Endodermal cell (in vitro differentiated cells): ENCODE measurements around the gene ZNF213. TPM values are rescaled to one million over a fixed set of nuclear protein-coding genes. Genes with fewer than 3 reads are reported as not detected.
"Not testable (repeated sequence)": the region's sequence is repeated elsewhere in the genome, so short reads cannot be mapped to it uniquely, and the experiment has no call there.

Source experiments
- DNase-seq: peaks from one replicate; pipeline ENCODE4 v3.0.0-alpha.2; 2017
- H3K27ac ChIP-seq: 2 replicates; pipeline ENCODE4 v1.5.1; 2013; ENCODE audit warnings: mild to moderate bottlenecking, low read depth, low read length, moderate library complexity
- H3K27me3 ChIP-seq: 2 replicates; pipeline ENCODE4 v1.6.1; 2013; ENCODE audit warnings: mild to moderate bottlenecking, low read length, moderate library complexity; ENCODE audit not compliant: insufficient read depth, control insufficient read depth, poor library complexity, severe bottlenecking
- H3K36me3 ChIP-seq: 2 replicates; pipeline ENCODE4 v1.7.0; 2013; ENCODE audit warnings: mild to moderate bottlenecking, low read length, moderate library complexity; ENCODE audit not compliant: control insufficient read depth, insufficient read depth
- H3K4me1 ChIP-seq: one replicate; pipeline ENCODE4 v1.7.0; 2013; ENCODE audit warnings: low read length; ENCODE audit not compliant: control insufficient read depth, insufficient read depth
- H3K4me3 ChIP-seq: 2 replicates; pipeline ENCODE4 v1.5.1; 2013; ENCODE audit warnings: mild to moderate bottlenecking, low read length, moderate library complexity
- H3K9ac ChIP-seq: 2 replicates; pipeline ENCODE4 v1.6.1; 2013; ENCODE audit warnings: mild to moderate bottlenecking, low read length, moderate library complexity; ENCODE audit not compliant: poor library complexity, severe bottlenecking; ENCODE audit errors: extremely low read depth
- H3K9me3 ChIP-seq: 2 replicates; pipeline ENCODE4 v1.6.1; 2013; ENCODE audit warnings: mild to moderate bottlenecking, low read length, moderate library complexity; ENCODE audit not compliant: control insufficient read depth
- H3K27ac Mint-ChIP-seq: 2 replicates; pipeline ENCODE4 v1.8.0; 2020; ENCODE audit warnings: mixed read lengths
- H3K27me3 Mint-ChIP-seq: 2 replicates; pipeline ENCODE4 v1.8.0; 2021; ENCODE audit warnings: mild to moderate bottlenecking, mixed read lengths; ENCODE audit not compliant: insufficient read depth
- H3K36me3 Mint-ChIP-seq: 2 replicates; pipeline ENCODE4 v1.8.0; 2020; ENCODE audit warnings: low read depth, mixed read lengths
- H3K4me1 Mint-ChIP-seq: 2 replicates; pipeline ENCODE4 v1.8.0; 2020; ENCODE audit warnings: mixed read lengths
- H3K4me3 Mint-ChIP-seq: 2 replicates; pipeline ENCODE4 v1.8.0; 2020; ENCODE audit warnings: mild to moderate bottlenecking, moderate library complexity, mixed read lengths
- H3K9me3 Mint-ChIP-seq: 2 replicates; pipeline ENCODE4 v1.8.0; 2020; ENCODE audit warnings: mild to moderate bottlenecking, mixed read lengths
- WGBS, 2 experiments: methylation state at CpG; one replicate each; pipeline versions ENCODE4 v1.1.5 to v1.1.7; 2013; ENCODE audit warnings: missing lambda C conversion rate in 2 of 2, mixed read lengths in 1 of 2; ENCODE audit not compliant: insufficient coverage in 1 of 2, insufficient read length in 1 of 2; 5-methylcytosine and 5-hydroxymethylcytosine counted together
- total RNA-seq, 2 donors: library from RNA; stranded (reverse); fragmentation: NEBNext Ultra II Directional in 1 of 2; extraction: Animal tissue kit (Norgen Biotek cat#: 25700) in 1 of 2; gene quantifications; 2 replicates in 1 of 2; 3 replicates in 1 of 2; pipeline ENCODE4 v1.2.1, GENCODE V29; 2021
- TF ChIP-seq, protein P1 (sequence below): fragments of 200-600 bp; sonication (generic); conservative IDR thresholded peaks from 2 replicates; pipeline ENCODE4 v1.5.0; 2021; ENCODE audit warnings: antibody characterized with exemption, mild to moderate bottlenecking

Gene ZNF213
- total RNA-seq, 2 donors from 2014 or later: 5.1 to 6.3 TPM

DNA sequence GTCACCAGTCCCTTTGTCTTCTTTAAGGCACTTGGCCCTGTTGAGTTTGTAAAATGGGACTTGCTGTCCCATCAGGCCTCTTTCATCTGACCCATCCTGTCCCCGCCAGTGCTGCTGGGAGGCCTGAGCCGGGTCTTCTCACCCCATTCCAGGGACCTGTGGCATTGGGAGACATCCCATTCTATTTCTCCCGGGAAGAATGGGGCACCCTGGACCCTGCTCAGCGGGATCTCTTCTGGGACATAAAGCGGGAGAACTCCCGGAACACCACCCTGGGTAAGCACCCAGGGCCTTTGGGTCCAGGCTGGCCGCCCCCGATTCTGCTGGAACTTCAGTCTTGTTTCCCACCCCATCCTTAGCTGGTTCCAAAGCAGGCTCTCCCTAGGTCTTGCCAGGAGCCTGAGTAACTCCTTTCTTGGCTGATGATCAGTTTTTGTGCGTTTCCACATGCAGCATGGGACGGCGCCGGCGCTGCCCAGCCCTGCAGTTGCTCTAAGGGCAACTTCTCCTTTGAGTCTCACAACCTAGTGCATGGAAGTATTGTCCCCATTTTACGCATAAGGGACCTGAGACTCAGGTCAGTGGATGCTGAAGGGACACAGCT is 4.1 kb downstream of the ZNF213 start:
- Histone ChIP-seq H3K36me3 (no peaks in the 10 kb centered on the region), H3K9ac (no peak overlapping the region), H3K9me3 (no peaks in the 10 kb centered on the region), H3K27ac (no peak overlapping the region), H3K4me1 (no peaks in the 10 kb centered on the region), H3K27me3 (no peaks in the 10 kb centered on the region), H3K4me3 (no peak overlapping the region)
- TF ChIP-seq, protein P1, sequence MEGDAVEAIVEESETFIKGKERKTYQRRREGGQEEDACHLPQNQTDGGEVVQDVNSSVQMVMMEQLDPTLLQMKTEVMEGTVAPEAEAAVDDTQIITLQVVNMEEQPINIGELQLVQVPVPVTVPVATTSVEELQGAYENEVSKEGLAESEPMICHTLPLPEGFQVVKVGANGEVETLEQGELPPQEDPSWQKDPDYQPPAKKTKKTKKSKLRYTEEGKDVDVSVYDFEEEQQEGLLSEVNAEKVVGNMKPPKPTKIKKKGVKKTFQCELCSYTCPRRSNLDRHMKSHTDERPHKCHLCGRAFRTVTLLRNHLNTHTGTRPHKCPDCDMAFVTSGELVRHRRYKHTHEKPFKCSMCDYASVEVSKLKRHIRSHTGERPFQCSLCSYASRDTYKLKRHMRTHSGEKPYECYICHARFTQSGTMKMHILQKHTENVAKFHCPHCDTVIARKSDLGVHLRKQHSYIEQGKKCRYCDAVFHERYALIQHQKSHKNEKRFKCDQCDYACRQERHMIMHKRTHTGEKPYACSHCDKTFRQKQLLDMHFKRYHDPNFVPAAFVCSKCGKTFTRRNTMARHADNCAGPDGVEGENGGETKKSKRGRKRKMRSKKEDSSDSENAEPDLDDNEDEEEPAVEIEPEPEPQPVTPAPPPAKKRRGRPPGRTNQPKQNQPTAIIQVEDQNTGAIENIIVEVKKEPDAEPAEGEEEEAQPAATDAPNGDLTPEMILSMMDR: no peak
- no peak overlapping the region for H3K4me3 Mint-ChIP-seq
- H3K27me3 Mint-ChIP-seq: no peaks in the 10 kb centered on the region
- DNase-seq: no peak
- no peaks in the 10 kb centered on the region for H3K9me3 Mint-ChIP-seq
- H3K4me1 Mint-ChIP-seq: peaks cover 5% of the 10 kb centered on the region
- no peak overlapping the region for H3K27ac Mint-ChIP-seq
- 90 to 95% methylated on average over 9 to 14 of the region's 14 CpGs for WGBS, 2 experiments
- H3K36me3 Mint-ChIP-seq: peaks cover 14% of the 10 kb centered on the region

DNA sequence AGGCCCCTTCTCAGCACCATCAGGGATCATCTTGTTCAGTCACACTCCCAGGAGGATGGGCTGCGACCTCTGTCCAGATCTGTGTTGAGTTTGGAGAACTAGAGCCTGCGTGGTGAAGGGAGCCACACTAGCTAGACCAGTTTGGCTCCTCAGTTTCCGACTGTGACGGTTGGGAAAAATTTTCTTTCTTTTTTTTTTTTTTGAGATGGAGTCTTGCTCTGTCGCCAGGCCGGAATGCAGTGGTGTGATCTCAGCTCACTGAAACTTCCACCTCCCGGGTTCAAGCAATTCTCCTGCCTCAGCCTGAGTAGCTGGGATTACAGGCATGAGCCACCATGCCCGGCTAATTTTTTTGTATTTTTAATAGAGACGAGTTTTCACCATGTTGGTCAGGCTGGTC is 4.7 kb downstream of the ZNF213 start:
- H3K4me3 ChIP-seq, H3K4me1 ChIP-seq, H3K36me3 ChIP-seq, H3K9me3 ChIP-seq, H3K9me3 Mint-ChIP-seq, H3K4me1 Mint-ChIP-seq, H3K27ac ChIP-seq, H3K27me3 ChIP-seq, H3K4me3 Mint-ChIP-seq, H3K27me3 Mint-ChIP-seq, H3K9ac ChIP-seq, H3K27ac Mint-ChIP-seq, DNase-seq: not testable (repeated sequence)
- H3K36me3 Mint-ChIP-seq: peaks cover 14% of the 10 kb centered on the region
- 91 to 93% methylated on average over 8 to 9 of the region's 9 CpGs for WGBS, 2 experiments

DNA sequence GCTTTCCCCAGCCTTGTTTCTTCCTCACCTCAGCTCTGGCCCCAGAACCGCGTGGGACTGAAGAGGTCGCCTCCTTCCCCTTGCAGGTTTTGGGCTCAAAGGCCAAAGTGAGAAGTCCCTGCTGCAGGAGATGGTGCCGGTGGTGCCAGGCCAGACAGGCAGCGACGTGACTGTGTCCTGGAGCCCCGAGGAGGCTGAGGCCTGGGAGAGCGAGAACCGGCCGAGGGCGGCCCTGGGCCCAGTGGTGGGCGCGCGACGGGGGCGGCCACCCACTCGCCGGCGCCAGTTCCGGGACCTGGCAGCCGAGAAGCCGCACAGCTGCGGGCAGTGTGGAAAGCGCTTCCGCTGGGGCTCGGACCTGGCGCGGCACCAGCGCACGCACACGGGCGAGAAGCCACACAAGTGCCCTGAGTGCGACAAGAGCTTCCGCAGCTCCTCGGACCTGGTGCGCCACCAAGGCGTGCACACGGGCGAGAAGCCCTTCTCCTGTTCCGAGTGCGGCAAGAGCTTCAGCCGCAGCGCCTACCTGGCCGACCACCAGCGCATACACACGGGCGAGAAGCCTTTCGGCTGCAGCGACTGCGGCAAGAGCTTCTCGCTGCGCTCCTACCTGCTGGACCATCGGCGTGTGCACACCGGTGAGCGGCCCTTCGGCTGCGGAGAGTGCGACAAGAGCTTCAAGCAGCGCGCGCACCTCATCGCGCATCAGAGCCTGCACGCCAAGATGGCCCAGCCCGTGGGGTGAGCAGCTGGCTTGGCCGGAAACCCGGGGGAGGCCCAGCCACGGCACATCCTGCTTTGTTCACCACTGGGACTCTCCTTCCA is 6.0 kb downstream of the ZNF213 start:
- no peaks in the 10 kb centered on the region for H3K36me3 ChIP-seq
- 94 to 97% methylated on average over 59 to 69 of the region's 69 CpGs for WGBS, 2 experiments
- no peak for DNase-seq
- H3K27me3 ChIP-seq: no peaks in the 10 kb centered on the region
- Mint-ChIP-seq H3K9me3 (no peaks in the 10 kb centered on the region), H3K27me3 (peaks cover 4% of the 10 kb centered on the region), H3K4me1 (peaks cover 1% of the 10 kb centered on the region), H3K4me3 (no peak overlapping the region), H3K27ac (no peak overlapping the region), H3K36me3 (peaks cover 14% of the 10 kb centered on the region)
- no peaks in the 10 kb centered on the region for H3K4me1 ChIP-seq
- TF ChIP-seq, protein P1: no peak
- H3K9me3 ChIP-seq: no peaks in the 10 kb centered on the region
- H3K4me3 ChIP-seq: no peak overlapping the region
- H3K27ac ChIP-seq: no peak overlapping the region
- no peak overlapping the region for H3K9ac ChIP-seq
